HCT116 (cell line): ENCODE results near the gene PLEKHA8. TPM values are rescaled to one million over a fixed set of nuclear protein-coding genes. Genes with fewer than 3 reads are reported as not detected.

ENCODE experiments used
- ATAC-seq: fragments of 200-7000 bp; cut with Tn5 transposase; 2 replicates; pipeline ENCODE4 v1.9.1; 2020; ENCODE audit warnings: mild to moderate bottlenecking, moderate library complexity
- BruUV-seq: library from RNA; stranded (reverse); fragments of 400-500 nt; replicated peaks from 2 replicates; lab custom pipeline; 2021; lab: Mats Ljungman, UMichigan
- CTCF ChIA-PET: fragments of 300-600 bp; sonication (Branson Sonifier 250); formaldehyde crosslinking; loops from one replicate; lab custom pipeline; 2021; ENCODE audit warnings: antibody characterized with exemption; lab: Charles Lee
- POLR2A ChIA-PET: fragments of 300-600, 350-600 bp; sonication (Branson Sonifier 250); formaldehyde crosslinking; loops from one replicate; lab custom pipeline; 2021; ENCODE audit warnings: antibody characterized with exemption; lab: Charles Lee
- RAD21 ChIA-PET, 2 experiments: fragments of 300-600 bp; sonication (Branson Sonifier 250); formaldehyde crosslinking; loops; one replicate each; lab custom pipeline; 2023; ENCODE audit warnings: low total read pairs in 2 of 2; ENCODE audit not compliant: uncharacterized antibody in 2 of 2, unreplicated experiment in 2 of 2, low non-redundant PET in 1 of 2; lab: Charles Lee
- DNase-seq: peaks from one replicate; pipeline ENCODE4 v3.0.0-alpha.2; 2010; ENCODE audit warnings: low read depth, low spot score
- H2AFZ ChIP-seq: fragments of 200-600 bp; shearing (Covaris generic), sonication (generic); 2 replicates; pipeline ENCODE4 v1.6.1; 2017; ENCODE audit warnings: low read depth, mixed run types, mixed read lengths, antibody characterized with exemption, low read length; ENCODE audit not compliant: poor library complexity, severe bottlenecking
- H3K27ac ChIP-seq: 2 replicates; pipeline ENCODE4 v1.5.1; 2012; ENCODE audit warnings: low read depth, low read length
- H3K27me3 ChIP-seq: fragments of 200-600 bp; sonication (generic); 2 replicates; pipeline ENCODE4 v1.6.1; 2016; ENCODE audit warnings: mixed run types, low read length, mixed read lengths; ENCODE audit not compliant: insufficient read depth
- H3K36me3 ChIP-seq, 2 experiments: fragments of 200-500 bp in 1 of 2; fragments of 200-600 bp in 1 of 2; sonication (Bioruptor generic) in 1 of 2; sonication (generic) in 1 of 2; 2 replicates each; pipeline versions ENCODE4 v1.5.1 to v1.6.1; 2014 to 2016; ENCODE audit warnings: low read length in 2 of 2, inconsistent platforms in 1 of 2, mixed read lengths in 1 of 2, mixed run types in 1 of 2; ENCODE audit not compliant: insufficient read depth in 2 of 2, control insufficient read depth in 1 of 2
- H3K4me1 ChIP-seq, 2 experiments: fragments of 200-600 bp in 1 of 2; sonication (generic) in 1 of 2; 2 replicates each; pipeline versions ENCODE4 v1.5.1 to v1.6.1; 2012 to 2017; ENCODE audit warnings: low read length in 2 of 2, inconsistent platforms in 1 of 2, mild to moderate bottlenecking in 1 of 2, mixed read lengths in 1 of 2, mixed run types in 1 of 2, moderate library complexity in 1 of 2; ENCODE audit not compliant: insufficient read depth in 2 of 2, control insufficient read depth in 1 of 2
- H3K4me2 ChIP-seq: fragments of 200-600 bp; sonication (generic); 2 replicates; pipeline ENCODE4 v1.6.1; 2017; ENCODE audit warnings: mixed run types, low read length, mixed read lengths
- H3K4me3 ChIP-seq, 2 experiments: fragments of 200-600 bp in 1 of 2; sonication (generic) in 1 of 2; replicated peaks in 1 of 2; 2 replicates each; pipeline ENCODE4 v1.5.1; 2011 to 2016; ENCODE audit warnings: low read length in 2 of 2, control low read depth in 1 of 2, low read depth in 1 of 2, mild to moderate bottlenecking in 1 of 2, mixed read lengths in 1 of 2, mixed run types in 1 of 2
- H3K79me2 ChIP-seq: fragments of 200-600 bp; sonication (generic); 2 replicates; pipeline ENCODE4 v1.6.1; 2017; ENCODE audit warnings: mild to moderate bottlenecking, mixed run types, low read length, moderate library complexity, mixed read lengths; ENCODE audit not compliant: insufficient read depth
- H3K9ac ChIP-seq: fragments of 200-600 bp; sonication (generic); 2 replicates; pipeline ENCODE4 v1.6.1; 2016; ENCODE audit warnings: low read length, mixed read lengths
- H3K9me2 ChIP-seq: fragments of 200-600 bp; sonication (generic), shearing (Covaris generic); 2 replicates; pipeline ENCODE4 v1.6.1; 2017; ENCODE audit warnings: mixed run types, mild to moderate bottlenecking, moderate library complexity; ENCODE audit not compliant: insufficient read depth
- H3K9me3 ChIP-seq, 2 experiments: fragments of 200-500 bp in 1 of 2; fragments of 200-600 bp in 1 of 2; sonication (Bioruptor generic) in 1 of 2; sonication (generic) in 1 of 2; 2 replicates each; pipeline ENCODE4 v1.6.1; 2014 to 2017; ENCODE audit warnings: low read length in 2 of 2, mixed read lengths in 2 of 2, inconsistent platforms in 1 of 2, low read depth in 1 of 2, mild to moderate bottlenecking in 1 of 2, mixed run types in 1 of 2, moderate library complexity in 1 of 2; ENCODE audit not compliant: control insufficient read depth in 1 of 2, insufficient read depth in 1 of 2
- H4K20me1 ChIP-seq: fragments of 200-600 bp; sonication (generic), shearing (Covaris generic); 2 replicates; pipeline ENCODE4 v1.6.1; 2017; ENCODE audit warnings: mixed run types, mild to moderate bottlenecking, moderate library complexity; ENCODE audit not compliant: insufficient read depth
- CBX3 ChIP-seq: IDR thresholded peaks from 2 replicates; pipeline ENCODE4 v1.6.1; 2012; ENCODE audit warnings: low read depth
- CEBPB ChIP-seq: IDR thresholded peaks from 2 replicates; pipeline ENCODE4 v1.6.1; 2012; ENCODE audit warnings: low read depth
- ELF1 ChIP-seq: IDR thresholded peaks from 2 replicates; pipeline ENCODE4 v1.6.1; 2012; ENCODE audit warnings: low read depth, borderline replicate concordance
- EZH2 ChIP-seq: fragments of 200-600 bp; sonication (generic); IDR thresholded peaks from 2 replicates; pipeline ENCODE4 v1.6.1; 2017; ENCODE audit warnings: antibody characterized with exemption, mixed run types
- EZH2phosphoT487 ChIP-seq: fragments of 200-600 bp; IDR thresholded peaks from 2 replicates; pipeline ENCODE4 v1.6.1; 2018; ENCODE audit warnings: antibody characterized with exemption, borderline replicate concordance
- FOSL1 ChIP-seq: IDR thresholded peaks from 2 replicates; pipeline ENCODE4 v1.6.1; 2012; ENCODE audit warnings: low read depth
- JUND ChIP-seq: IDR thresholded peaks from 2 replicates; pipeline ENCODE4 v1.6.1; 2012
- POLR2A ChIP-seq: IDR thresholded peaks from 2 replicates; pipeline ENCODE4 v1.7.0; 2011; ENCODE audit warnings: borderline replicate concordance; ENCODE audit not compliant: insufficient read depth, insufficient read length; ENCODE audit errors: extremely low read depth
- POLR2AphosphoS5 ChIP-seq: IDR thresholded peaks from 2 replicates; pipeline ENCODE4 v1.6.1; 2011; ENCODE audit warnings: mild to moderate bottlenecking, low read depth, low read length, moderate library complexity
- RAD21 ChIP-seq: IDR thresholded peaks from 2 replicates; pipeline ENCODE4 v1.6.1; 2012; ENCODE audit warnings: low read depth, mild to moderate bottlenecking
- SP1 ChIP-seq: IDR thresholded peaks from 2 replicates; pipeline ENCODE4 v1.6.1; 2012; ENCODE audit warnings: low read depth
- TCF7L2 ChIP-seq: IDR thresholded peaks from 2 replicates; pipeline ENCODE4 v1.7.0; 2011; ENCODE audit warnings: borderline replicate concordance, inconsistent platforms; ENCODE audit not compliant: insufficient read depth, insufficient read length; ENCODE audit errors: extremely low read depth
- YY1 ChIP-seq: IDR thresholded peaks from 2 replicates; pipeline ENCODE4 v1.6.1; 2011; ENCODE audit warnings: low read length, low read depth, moderate library complexity, mild to moderate bottlenecking; ENCODE audit not compliant: insufficient replicate concordance; ENCODE audit errors: extremely low read depth
- ZNF274 ChIP-seq: fragments of 200-500 bp; sonication (Bioruptor generic); IDR thresholded peaks from 2 replicates; pipeline ENCODE4 v1.6.1; 2014; ENCODE audit warnings: mild to moderate bottlenecking, low read depth, low read length, inconsistent platforms
- intact Hi-C: fragments of 100-400 bp; cut with micrococcal nuclease; formaldehyde crosslinking; loops from 2 replicates; pipeline ENCODE4 v1.10.0; 2022
- total RNA-seq: library from RNA; stranded (reverse); gene quantifications from one replicate; pipeline ENCODE4 v1.2.1, GENCODE V29; 2021; ENCODE audit not compliant: unreplicated experiment
- TF ChIP-seq, protein P1 (sequence below): IDR thresholded peaks from 2 replicates; pipeline ENCODE4 v1.6.1; 2012
- TF ChIP-seq, protein P2 (sequence below), 3 experiments: fragments of 200-600 bp in 1 of 3; sonication (generic) in 1 of 3; IDR thresholded peaks in 2 of 3; conservative IDR thresholded peaks in 1 of 3; 2 replicates each; pipeline ENCODE4 v1.5.1; 2012 to 2017; ENCODE audit warnings: low read depth in 2 of 3, low read length in 2 of 3, antibody characterized with exemption in 1 of 3, borderline replicate concordance in 1 of 3, control low read depth in 1 of 3, mild to moderate bottlenecking in 1 of 3, mixed read lengths in 1 of 3, mixed run types in 1 of 3, moderate library complexity in 1 of 3; ENCODE audit not compliant: insufficient read depth in 1 of 3
- TF ChIP-seq, protein P3 (sequence below): IDR thresholded peaks from 2 replicates; pipeline ENCODE4 v1.6.1; 2011; ENCODE audit warnings: mild to moderate bottlenecking, low read length, moderate library complexity; ENCODE audit not compliant: insufficient replicate concordance; ENCODE audit errors: extremely low read depth
- TF ChIP-seq, protein P4 (sequence below): IDR thresholded peaks from 2 replicates; pipeline ENCODE4 v1.6.1; 2012

PLEKHA8 gene
- total RNA-seq, 1 experiment from 2014 or later = 13.6 TPM

- Histone ChIP-seq H3K27ac (peak within 1 kb of the TSS; percentile 100), H3K9ac (peak within 1 kb of the TSS; percentile 95), H3K4me3 (peak within 1 kb of the TSS; percentile 80 to 88), H3K36me3 (no peaks in the 10 kb centered on the region), H3K9me2 (no peaks in the 10 kb centered on the region), H3K79me2 (peaks cover 45% of the 10 kb centered on the region), H2AFZ (peak within 1 kb of the TSS; percentile 59), H3K9me3 (0 out of 4 replicates have a peak, but pooled peaks cover 0 to 3% of the 10 kb centered on the region in 2 experiments), H3K4me2 (peak within 1 kb of the TSS; percentile 91), H4K20me1 (no peaks in the 10 kb centered on the region), H3K4me1 (peaks cover 14 to 42% of the 10 kb centered on the region in 2 experiments), H3K27me3 (no peaks in the 10 kb centered on the region)
- CTCF ChIA-PET = interaction anchor here (0.6 to 1.2 kb wide), 2 partner anchors 72 to 363 kb away, joined by 3 to 5 read pairs; no protein-coding TSS in a partner anchor
- RAD21 ChIA-PET = interaction anchor here in 1 of 2 experiments (0.5 kb wide), 1 partner anchor 72 kb away, joined by 3 read pairs; no protein-coding TSS in a partner anchor
- POLR2A ChIA-PET = no interaction called here
- no TSS peak for BruUV-seq
- ATAC-seq (peak; percentile 60), DNase-seq (no peak)
- intact Hi-C loops = no loop called here
- no peak for TF ChIP-seq CBX3
- no peak for TF ChIP-seq ELF1
- no peak for TF ChIP-seq TCF7L2
- no peak for TF ChIP-seq EZH2
- no peak for TF ChIP-seq RAD21
- TF ChIP-seq FOSL1 = no peak
- peak; percentile 9 for TF ChIP-seq POLR2A
- TF ChIP-seq ZNF274 = no peak
- TF ChIP-seq, protein P1, sequence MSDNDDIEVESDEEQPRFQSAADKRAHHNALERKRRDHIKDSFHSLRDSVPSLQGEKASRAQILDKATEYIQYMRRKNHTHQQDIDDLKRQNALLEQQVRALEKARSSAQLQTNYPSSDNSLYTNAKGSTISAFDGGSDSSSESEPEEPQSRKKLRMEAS = no peak
- TF ChIP-seq YY1 = no peak
- TF ChIP-seq EZH2phosphoT487 = no peak
- TF ChIP-seq, protein P2, sequence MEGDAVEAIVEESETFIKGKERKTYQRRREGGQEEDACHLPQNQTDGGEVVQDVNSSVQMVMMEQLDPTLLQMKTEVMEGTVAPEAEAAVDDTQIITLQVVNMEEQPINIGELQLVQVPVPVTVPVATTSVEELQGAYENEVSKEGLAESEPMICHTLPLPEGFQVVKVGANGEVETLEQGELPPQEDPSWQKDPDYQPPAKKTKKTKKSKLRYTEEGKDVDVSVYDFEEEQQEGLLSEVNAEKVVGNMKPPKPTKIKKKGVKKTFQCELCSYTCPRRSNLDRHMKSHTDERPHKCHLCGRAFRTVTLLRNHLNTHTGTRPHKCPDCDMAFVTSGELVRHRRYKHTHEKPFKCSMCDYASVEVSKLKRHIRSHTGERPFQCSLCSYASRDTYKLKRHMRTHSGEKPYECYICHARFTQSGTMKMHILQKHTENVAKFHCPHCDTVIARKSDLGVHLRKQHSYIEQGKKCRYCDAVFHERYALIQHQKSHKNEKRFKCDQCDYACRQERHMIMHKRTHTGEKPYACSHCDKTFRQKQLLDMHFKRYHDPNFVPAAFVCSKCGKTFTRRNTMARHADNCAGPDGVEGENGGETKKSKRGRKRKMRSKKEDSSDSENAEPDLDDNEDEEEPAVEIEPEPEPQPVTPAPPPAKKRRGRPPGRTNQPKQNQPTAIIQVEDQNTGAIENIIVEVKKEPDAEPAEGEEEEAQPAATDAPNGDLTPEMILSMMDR (IDR thresholded peaks at IDR 0.05 in 2 of 3, conservative IDR thresholded peaks at IDR 0.05 in 1 of 3; ENCODE audit: borderline replicate concordance in 1 of 3, insufficient read depth in 1 of 3, low read depth in 2 of 3, low read length in 2 of 3) = no peak
- no peak for TF ChIP-seq JUND
- TF ChIP-seq, protein P3, sequence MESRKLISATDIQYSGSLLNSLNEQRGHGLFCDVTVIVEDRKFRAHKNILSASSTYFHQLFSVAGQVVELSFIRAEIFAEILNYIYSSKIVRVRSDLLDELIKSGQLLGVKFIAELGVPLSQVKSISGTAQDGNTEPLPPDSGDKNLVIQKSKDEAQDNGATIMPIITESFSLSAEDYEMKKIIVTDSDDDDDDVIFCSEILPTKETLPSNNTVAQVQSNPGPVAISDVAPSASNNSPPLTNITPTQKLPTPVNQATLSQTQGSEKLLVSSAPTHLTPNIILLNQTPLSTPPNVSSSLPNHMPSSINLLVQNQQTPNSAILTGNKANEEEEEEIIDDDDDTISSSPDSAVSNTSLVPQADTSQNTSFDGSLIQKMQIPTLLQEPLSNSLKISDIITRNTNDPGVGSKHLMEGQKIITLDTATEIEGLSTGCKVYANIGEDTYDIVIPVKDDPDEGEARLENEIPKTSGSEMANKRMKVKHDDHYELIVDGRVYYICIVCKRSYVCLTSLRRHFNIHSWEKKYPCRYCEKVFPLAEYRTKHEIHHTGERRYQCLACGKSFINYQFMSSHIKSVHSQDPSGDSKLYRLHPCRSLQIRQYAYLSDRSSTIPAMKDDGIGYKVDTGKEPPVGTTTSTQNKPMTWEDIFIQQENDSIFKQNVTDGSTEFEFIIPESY = no peak
- TF ChIP-seq, protein P4, sequence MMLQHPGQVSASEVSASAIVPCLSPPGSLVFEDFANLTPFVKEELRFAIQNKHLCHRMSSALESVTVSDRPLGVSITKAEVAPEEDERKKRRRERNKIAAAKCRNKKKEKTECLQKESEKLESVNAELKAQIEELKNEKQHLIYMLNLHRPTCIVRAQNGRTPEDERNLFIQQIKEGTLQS = no peak
- TF ChIP-seq SP1 = no peak
- peak; percentile 50 for TF ChIP-seq POLR2AphosphoS5
- no peak for TF ChIP-seq CEBPB
These were observed 38.8 kb upstream of the PLEKHA8 start, which contains the start of gene SCRN1 for GRCh38 chr7:29989257-29989995. TSS of gene SCRN1 (minus strand) at chr7:29989801. CDS start at chr7:29969067, 20,734 bp downstream.
